Measurements from ENCODE around the gene MAP4K1. TPM values are rescaled to one million over a fixed set of nuclear protein-coding genes. Genes with fewer than 3 reads are reported as not detected.
A peak's percentile ranks its signal among the peaks of the same experiment; 100 is the strongest.
"Not testable (repeated sequence)": the region's sequence is repeated elsewhere in the genome, so short reads cannot be mapped to it uniquely, and the experiment has no call there.

MAP4K1 gene
- polyA plus RNA-seq, 1 donor from 2014 or later, result 1.0 TPM

DNA sequence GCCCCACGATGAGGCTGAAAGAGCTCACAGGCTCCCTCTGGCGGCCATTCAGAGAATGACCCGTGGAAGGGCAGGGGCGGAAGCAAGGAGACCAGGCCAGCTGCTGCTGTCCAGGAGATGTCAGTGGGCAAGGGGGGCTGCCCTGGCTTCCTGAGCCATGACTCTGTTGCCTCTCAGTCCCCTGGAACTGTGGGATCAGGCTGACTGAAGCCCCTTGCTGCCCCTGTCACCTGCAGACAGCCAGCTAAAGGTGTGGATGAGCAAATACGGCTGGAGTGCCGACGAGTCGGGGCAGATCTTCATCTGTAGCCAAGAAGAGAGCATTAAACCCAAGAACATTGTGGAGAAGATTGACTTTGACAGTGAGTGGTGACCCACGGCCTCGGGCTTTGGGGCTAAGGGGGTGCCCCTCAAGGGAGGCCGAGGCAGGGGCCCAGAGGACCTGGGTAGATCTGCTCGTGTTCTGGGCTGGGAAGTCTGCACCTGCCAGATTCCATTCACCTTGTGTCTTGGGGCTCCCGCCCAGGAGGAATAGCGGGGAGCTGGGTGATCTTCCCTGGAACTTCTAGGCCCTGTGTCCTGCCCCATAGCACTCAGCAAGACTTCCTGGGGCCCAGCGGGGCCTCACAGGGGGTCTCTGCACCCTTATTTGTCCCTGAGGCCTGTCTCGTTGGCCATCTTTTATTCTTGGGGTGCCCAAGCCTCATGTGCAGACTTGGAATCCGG, 17.2 kb upstream of the MAP4K1 start:
- Histone ChIP-seq H2AFZ (ENCODE audit: low read depth, low read length) (no peak overlapping the region), H3K9ac (ENCODE audit: low read length) (no peak overlapping the region), H3K27me3 (ENCODE audit: insufficient read depth, low read depth, low read length) (no peaks in the 10 kb centered on the region), H3K36me3 (ENCODE audit: insufficient read depth, low read length) (no peaks in the 10 kb centered on the region), H3K4me3 (ENCODE audit: low read length) (no peak overlapping the region), H4K20me1 (ENCODE audit: insufficient read depth) (no peaks in the 10 kb centered on the region), H3K9me3 (ENCODE audit: low read length) (no peaks in the 10 kb centered on the region), H3K4me2 (ENCODE audit: low read length) (no peak overlapping the region), H3K79me2 (replicated peaks; ENCODE audit: insufficient read depth, low read length) (no peaks in the 10 kb centered on the region), H3K9me2 (ENCODE audit: insufficient read depth, low read length) (no peaks in the 10 kb centered on the region), H3K27ac (ENCODE audit: low read length) (no peak overlapping the region), H3F3A (ENCODE audit: insufficient read depth, low read length, poor library complexity, severe bottlenecking) (no peaks in the 10 kb centered on the region)
- TF ChIP-seq SMC3 (conservative IDR thresholded peaks at IDR 0.05; ENCODE audit: poor library complexity) (peak; percentile 95), RAD21 (conservative IDR thresholded peaks at IDR 0.05) (peak; percentile 75), EZH2 (IDR thresholded peaks at IDR 0.05; ENCODE audit: borderline replicate concordance, insufficient read depth, low read length, poor library complexity, severe bottlenecking) (no peak), POLR2AphosphoS5 (IDR thresholded peaks at IDR 0.05) (no peak)
- TF ChIP-seq, protein P1, sequence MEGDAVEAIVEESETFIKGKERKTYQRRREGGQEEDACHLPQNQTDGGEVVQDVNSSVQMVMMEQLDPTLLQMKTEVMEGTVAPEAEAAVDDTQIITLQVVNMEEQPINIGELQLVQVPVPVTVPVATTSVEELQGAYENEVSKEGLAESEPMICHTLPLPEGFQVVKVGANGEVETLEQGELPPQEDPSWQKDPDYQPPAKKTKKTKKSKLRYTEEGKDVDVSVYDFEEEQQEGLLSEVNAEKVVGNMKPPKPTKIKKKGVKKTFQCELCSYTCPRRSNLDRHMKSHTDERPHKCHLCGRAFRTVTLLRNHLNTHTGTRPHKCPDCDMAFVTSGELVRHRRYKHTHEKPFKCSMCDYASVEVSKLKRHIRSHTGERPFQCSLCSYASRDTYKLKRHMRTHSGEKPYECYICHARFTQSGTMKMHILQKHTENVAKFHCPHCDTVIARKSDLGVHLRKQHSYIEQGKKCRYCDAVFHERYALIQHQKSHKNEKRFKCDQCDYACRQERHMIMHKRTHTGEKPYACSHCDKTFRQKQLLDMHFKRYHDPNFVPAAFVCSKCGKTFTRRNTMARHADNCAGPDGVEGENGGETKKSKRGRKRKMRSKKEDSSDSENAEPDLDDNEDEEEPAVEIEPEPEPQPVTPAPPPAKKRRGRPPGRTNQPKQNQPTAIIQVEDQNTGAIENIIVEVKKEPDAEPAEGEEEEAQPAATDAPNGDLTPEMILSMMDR (IDR thresholded peaks at IDR 0.05; ENCODE audit: poor library complexity, severe bottlenecking), result peak; percentile 90

DNA sequence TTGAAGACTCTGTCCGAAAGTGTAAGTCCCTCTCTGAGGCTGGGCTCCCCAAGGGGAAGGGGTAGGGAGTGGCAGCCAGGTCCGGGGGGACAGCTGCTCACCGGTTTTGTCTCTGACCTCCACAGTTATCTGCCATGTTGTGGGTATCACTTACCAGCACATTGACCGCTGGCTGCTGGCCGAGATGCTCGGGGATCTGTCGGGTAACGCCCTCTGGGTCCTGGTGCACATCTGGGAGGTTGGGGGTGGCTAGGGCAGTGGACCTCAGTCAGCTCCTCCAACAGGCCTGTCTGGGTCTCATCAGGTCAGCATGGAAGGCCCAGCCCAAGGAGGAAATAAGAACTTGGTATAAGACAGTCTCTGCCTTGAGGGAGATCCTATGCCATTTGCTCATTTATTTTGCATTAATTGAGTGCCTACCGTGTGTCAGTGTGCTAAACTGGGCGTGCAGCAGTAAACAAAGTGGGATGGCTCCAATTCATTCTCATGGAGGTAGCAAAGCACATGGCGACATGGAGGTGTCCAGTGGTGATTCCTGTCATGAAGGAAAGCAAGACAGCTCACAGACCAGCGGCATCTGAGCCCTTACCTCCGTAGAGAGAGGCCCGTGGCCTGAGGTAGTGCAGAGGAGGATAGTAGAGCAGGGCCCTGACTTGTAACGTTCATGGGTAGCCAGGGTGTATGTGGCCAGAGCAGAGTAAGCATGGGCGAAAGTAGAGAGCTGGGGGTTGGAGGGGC, 14.9 kb upstream of the MAP4K1 start:
- Histone ChIP-seq H3K27me3 (ENCODE audit: insufficient read depth, low read depth, low read length) (no peaks in the 10 kb centered on the region), H3K9me2 (ENCODE audit: insufficient read depth, low read length) (no peaks in the 10 kb centered on the region), H3K27ac (ENCODE audit: low read length) (no peak overlapping the region), H3K4me2 (ENCODE audit: low read length) (no peak overlapping the region), H4K20me1 (ENCODE audit: insufficient read depth) (no peaks in the 10 kb centered on the region), H3K9ac (ENCODE audit: low read length) (no peak overlapping the region), H3K9me3 (ENCODE audit: low read length) (no peaks in the 10 kb centered on the region), H2AFZ (ENCODE audit: low read depth, low read length) (no peak overlapping the region), H3F3A (ENCODE audit: insufficient read depth, low read length, poor library complexity, severe bottlenecking) (no peaks in the 10 kb centered on the region), H3K79me2 (replicated peaks; ENCODE audit: insufficient read depth, low read length) (no peaks in the 10 kb centered on the region), H3K36me3 (ENCODE audit: insufficient read depth, low read length) (no peaks in the 10 kb centered on the region), H3K4me3 (ENCODE audit: low read length) (no peak overlapping the region)
- TF ChIP-seq TAF1 (IDR thresholded peaks at IDR 0.05; ENCODE audit: low read depth) (no peak), RAD21 (conservative IDR thresholded peaks at IDR 0.05) (no peak), POLR2AphosphoS5 (IDR thresholded peaks at IDR 0.05) (no peak), EP300 (conservative IDR thresholded peaks at IDR 0.05; ENCODE audit: poor library complexity, severe bottlenecking) (no peak), MXI1 (conservative IDR thresholded peaks at IDR 0.05; ENCODE audit: poor library complexity, severe bottlenecking) (no peak)
- TF ChIP-seq, protein P1 (IDR thresholded peaks at IDR 0.05; ENCODE audit: poor library complexity, severe bottlenecking), result no peak

DNA sequence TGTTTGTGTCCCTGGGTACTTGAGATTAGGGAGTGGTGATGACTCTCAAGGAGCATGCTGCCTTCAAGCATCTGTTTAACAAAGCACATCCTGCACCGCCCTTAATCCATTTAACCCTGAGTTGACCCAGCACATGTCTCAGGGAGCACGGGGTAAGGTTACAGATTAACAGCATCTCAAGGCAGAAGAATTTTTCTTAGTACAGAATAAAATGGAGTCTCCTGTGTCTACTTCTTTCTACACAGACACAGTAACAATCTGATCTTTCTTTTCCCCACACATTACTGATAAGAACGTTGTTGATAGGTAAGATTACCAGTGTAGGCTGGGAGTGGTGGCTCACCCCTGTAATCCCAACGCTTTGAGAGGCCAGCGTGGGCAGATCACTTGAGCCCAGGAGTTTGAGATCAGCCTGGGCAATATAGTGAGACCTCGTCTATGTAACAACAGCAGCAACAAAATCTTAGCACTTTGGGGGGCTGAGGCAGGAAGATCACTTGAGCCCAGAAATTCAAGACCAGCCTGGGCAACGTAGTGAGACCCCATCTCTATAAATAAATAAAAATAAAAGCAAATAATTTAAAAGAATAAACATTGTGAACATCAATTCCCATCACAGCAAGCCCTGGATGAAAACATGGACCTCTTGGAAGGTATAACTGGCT, 14.2 kb upstream of the MAP4K1 start:
- not testable (repeated sequence) for H3F3A ChIP-seq (ENCODE audit: insufficient read depth, low read length, poor library complexity, severe bottlenecking); H3K9me2 ChIP-seq (ENCODE audit: insufficient read depth, low read length); H3K9me3 ChIP-seq (ENCODE audit: low read length); H3K36me3 ChIP-seq (ENCODE audit: insufficient read depth, low read length); H3K4me2 ChIP-seq (ENCODE audit: low read length); H3K27me3 ChIP-seq (ENCODE audit: insufficient read depth, low read depth, low read length); H3K79me2 ChIP-seq (replicated peaks; ENCODE audit: insufficient read depth, low read length); H3K9ac ChIP-seq (ENCODE audit: low read length); H3K4me3 ChIP-seq (ENCODE audit: low read length); H2AFZ ChIP-seq (ENCODE audit: low read depth, low read length); H3K27ac ChIP-seq (ENCODE audit: low read length); H4K20me1 ChIP-seq (ENCODE audit: insufficient read depth)

DNA sequence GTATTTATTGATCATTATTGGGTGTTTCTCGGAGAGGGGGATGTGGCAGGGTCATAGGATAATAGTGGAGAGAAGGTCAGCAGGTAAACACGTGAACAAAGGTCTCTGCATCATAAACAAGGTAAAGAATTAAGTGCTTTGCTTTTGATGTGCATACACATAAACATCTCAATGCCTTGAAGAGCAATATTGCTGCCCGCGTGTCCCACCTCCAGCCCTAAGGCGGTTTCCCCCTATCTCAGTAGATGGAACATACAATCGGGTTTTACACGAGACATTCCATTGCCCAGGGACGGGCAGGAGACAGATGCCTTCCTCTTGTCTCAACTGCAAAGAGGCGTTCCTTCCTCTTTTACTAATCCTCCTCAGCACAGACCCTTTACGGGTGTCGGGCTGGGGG, 13.5 kb upstream of the MAP4K1 start:
- not testable (repeated sequence) for H3K79me2 ChIP-seq (replicated peaks; ENCODE audit: insufficient read depth, low read length); H3K36me3 ChIP-seq (ENCODE audit: insufficient read depth, low read length); H3K4me2 ChIP-seq (ENCODE audit: low read length)

More for the DNA sequence above, 13.5 kb upstream of the MAP4K1 start:
- not testable (repeated sequence) for H2AFZ ChIP-seq (ENCODE audit: low read depth, low read length); H3K27me3 ChIP-seq (ENCODE audit: insufficient read depth, low read depth, low read length); H3F3A ChIP-seq (ENCODE audit: insufficient read depth, low read length, poor library complexity, severe bottlenecking); H4K20me1 ChIP-seq (ENCODE audit: insufficient read depth); H3K27ac ChIP-seq (ENCODE audit: low read length); H3K9ac ChIP-seq (ENCODE audit: low read length); H3K4me3 ChIP-seq (ENCODE audit: low read length); H3K9me3 ChIP-seq (ENCODE audit: low read length); H3K9me2 ChIP-seq (ENCODE audit: insufficient read depth, low read length)
